Activated naive CD8-positive, alpha-beta T cell treated with anti-CD3 and anti-CD28 coated beads for 36 hours (primary cell): ENCODE results near the gene SPINK13. TPM values are rescaled to one million over a fixed set of nuclear protein-coding genes. Genes with fewer than 3 reads are reported as not detected.
A peak's percentile ranks its signal among the peaks of the same experiment; 100 is the strongest.
"Not testable (repeated sequence)": the region's sequence is repeated elsewhere in the genome, so short reads cannot be mapped to it uniquely, and the experiment has no call there.

Experiments used
- DNase-seq: peaks from one replicate; pipeline ENCODE4 v3.0.0; 2021
- H3K27ac Mint-ChIP-seq: one replicate; pipeline ENCODE4 v1.8.0; 2022; ENCODE audit warnings: mild to moderate bottlenecking, moderate library complexity, mixed read lengths
- H3K27me3 Mint-ChIP-seq: one replicate; pipeline ENCODE4 v1.8.0; 2022; ENCODE audit warnings: mild to moderate bottlenecking, mixed read lengths
- H3K36me3 Mint-ChIP-seq: one replicate; pipeline ENCODE4 v1.8.0; 2021; ENCODE audit warnings: mild to moderate bottlenecking, mixed read lengths
- H3K4me1 Mint-ChIP-seq: one replicate; pipeline ENCODE4 v1.8.0; 2021; ENCODE audit warnings: mixed read lengths
- H3K4me3 Mint-ChIP-seq: one replicate; pipeline ENCODE4 v1.8.0; 2022; ENCODE audit warnings: mild to moderate bottlenecking, moderate library complexity, mixed read lengths
- H3K9me3 Mint-ChIP-seq: one replicate; pipeline ENCODE4 v1.8.0; 2022; ENCODE audit warnings: mixed read lengths
- total RNA-seq, 2 experiments: library from RNA; stranded (reverse); gene quantifications; one replicate each; pipeline ENCODE4 v1.2.3, GENCODE V29; 2021

The SPINK13 gene
- total RNA-seq, 2 experiments from 2014 or later = not detected

DNA sequence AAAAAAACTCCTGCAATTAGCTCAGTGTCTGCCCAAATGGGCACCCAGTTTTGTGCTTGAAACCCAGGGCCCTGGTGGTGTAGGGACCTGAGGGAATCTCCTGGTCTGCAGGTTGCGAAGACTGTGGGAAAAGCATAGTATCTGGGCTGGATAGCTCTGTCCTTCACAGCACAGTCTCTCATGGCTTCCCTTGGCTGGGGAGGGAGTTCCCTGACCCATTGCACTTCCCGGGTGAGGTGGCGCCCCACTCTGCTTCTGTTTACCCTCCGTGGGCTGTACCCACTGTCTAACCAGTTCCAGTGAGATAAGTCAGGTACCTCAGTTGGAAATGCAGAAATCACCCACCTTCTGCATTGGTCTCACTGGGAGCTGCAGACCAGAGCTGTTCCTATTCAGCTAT, 12.7 kb downstream of the SPINK13 start:
- DNase-seq, H3K27ac Mint-ChIP-seq, H3K36me3 Mint-ChIP-seq, H3K4me3 Mint-ChIP-seq, H3K4me1 Mint-ChIP-seq, H3K27me3 Mint-ChIP-seq: not testable (repeated sequence)
- H3K9me3 Mint-ChIP-seq = peaks cover 18% of the 10 kb centered on the region

DNA sequence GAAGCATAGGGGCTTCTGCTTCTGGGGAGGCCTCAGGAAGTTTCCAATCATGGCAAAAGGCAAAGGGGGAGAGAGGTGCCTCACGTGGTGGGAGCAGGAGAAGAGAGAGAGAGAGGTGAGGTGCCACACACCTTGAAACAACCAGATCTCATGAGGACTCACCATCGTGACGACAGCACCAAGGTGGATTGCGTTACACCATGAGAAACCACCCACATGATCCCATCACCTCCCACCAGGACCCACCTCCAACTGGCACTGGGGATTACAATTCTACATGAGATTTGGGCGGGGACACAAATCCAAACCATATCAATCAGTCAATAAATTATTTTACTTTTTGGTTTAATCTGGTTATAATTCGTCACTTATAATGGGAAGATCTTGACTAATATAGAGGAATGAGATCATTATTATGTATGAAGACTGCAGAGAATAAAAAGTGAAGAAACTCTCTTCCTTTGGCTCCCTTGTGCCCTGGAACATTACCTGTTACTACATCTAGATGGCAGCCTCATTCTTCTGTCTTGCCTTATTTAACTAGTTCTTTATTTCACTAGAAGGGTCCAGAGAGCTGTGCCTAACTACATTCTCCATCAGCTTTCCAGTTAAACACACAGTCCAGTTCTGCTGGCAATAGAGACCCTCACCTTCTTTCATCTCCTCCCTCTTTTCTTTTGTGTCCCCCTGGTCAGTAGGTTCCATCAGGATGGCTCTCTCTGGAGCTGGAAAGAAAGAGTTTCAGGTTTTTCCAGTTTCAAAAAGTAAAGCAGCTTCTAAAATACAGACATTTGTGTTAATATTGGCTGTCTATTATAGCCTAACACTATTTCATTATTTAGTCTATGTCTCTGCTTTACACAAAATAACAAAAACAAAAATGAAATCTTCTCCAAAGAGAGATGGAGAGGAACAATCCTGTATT, 21.9 kb downstream of the SPINK13 start:
- no peaks in the 10 kb centered on the region for H3K9me3 Mint-ChIP-seq
- no peak overlapping the region for H3K4me3 Mint-ChIP-seq
- no peak for DNase-seq
- H3K27me3 Mint-ChIP-seq = no peaks in the 10 kb centered on the region
- no peak overlapping the region for H3K27ac Mint-ChIP-seq
- no peaks in the 10 kb centered on the region for H3K4me1 Mint-ChIP-seq
- H3K36me3 Mint-ChIP-seq = no peaks in the 10 kb centered on the region

DNA sequence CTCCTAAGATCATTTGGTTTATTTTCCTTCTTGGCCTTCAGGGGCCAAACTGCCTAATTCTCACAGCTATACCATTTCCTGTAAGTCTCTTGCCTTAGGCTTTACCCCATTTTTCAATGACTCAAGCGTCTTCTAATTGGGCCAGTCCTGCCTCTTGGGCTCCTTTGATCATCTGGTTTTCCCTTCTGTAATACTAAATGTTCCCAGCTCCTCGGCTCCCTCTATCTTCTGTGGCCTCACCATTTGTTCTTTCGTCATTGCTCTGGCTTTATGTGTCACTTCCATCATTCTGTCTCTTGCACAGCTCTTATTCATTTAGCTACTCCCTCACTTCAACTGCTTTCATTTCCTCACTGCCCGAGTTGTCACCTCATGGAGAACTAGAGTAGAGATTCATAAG, 29.1 kb downstream of the SPINK13 start:
- H3K27me3 Mint-ChIP-seq = no peaks in the 10 kb centered on the region
- no peak overlapping the region for H3K27ac Mint-ChIP-seq
- H3K4me1 Mint-ChIP-seq = no peaks in the 10 kb centered on the region

DNA sequence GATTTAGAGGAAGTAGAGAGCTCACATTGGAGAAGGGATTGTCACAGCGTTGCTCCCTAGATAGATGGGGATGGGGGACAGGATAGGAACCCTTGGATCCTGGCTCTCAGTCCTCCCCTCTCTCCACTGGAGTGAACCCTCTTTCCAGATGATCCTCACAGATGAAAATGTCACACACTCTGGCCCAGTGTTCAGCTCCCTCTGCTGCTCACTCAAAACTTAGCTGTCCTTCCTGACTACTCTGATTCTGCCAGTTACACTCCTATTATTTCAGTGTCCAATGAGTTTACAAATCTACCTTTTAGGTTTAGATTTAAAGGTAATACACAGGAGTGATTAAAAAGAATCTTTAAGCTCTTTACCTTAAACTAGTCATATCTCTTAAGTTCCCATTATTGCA, 37.9 kb downstream of the SPINK13 start:
- Mint-ChIP-seq H3K9me3 (peaks cover 8% of the 10 kb centered on the region), H3K4me1 (no peaks in the 10 kb centered on the region), H3K27me3 (no peaks in the 10 kb centered on the region), H3K36me3 (peaks cover 2% of the 10 kb centered on the region), H3K4me3 (no peak overlapping the region), H3K27ac (no peak overlapping the region)
- DNase-seq = no peak

More for the DNA sequence above, 29.1 kb downstream of the SPINK13 start:
- Mint-ChIP-seq H3K36me3 (no peaks in the 10 kb centered on the region), H3K4me3 (no peak overlapping the region), H3K9me3 (no peaks in the 10 kb centered on the region)
- DNase-seq = no peak

DNA sequence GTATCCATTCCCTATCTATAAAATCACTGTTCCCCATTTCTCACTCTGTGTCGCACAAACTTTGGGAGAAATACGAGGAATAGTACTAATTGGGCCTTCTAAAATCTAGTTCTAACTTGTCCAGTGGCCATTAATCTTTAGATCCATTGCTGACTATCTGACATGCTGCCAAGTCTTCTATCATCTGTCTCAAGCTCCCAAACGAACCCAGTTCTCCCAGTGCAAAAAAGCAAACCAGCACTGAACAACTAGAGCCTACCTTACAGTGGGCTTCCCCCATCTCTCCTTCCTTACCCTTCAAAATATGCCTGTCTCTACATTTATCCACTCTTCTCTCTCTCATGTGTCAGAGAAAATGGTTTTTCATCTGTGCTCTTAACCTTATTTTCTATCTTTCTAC, 40.4 kb downstream of the SPINK13 start:
- Mint-ChIP-seq H3K27me3 (no peaks in the 10 kb centered on the region), H3K36me3 (peaks cover 2% of the 10 kb centered on the region), H3K9me3 (peaks cover 8% of the 10 kb centered on the region), H3K27ac (no peak overlapping the region), H3K4me1 (no peaks in the 10 kb centered on the region), H3K4me3 (no peak overlapping the region)
- DNase-seq = no peak

DNA sequence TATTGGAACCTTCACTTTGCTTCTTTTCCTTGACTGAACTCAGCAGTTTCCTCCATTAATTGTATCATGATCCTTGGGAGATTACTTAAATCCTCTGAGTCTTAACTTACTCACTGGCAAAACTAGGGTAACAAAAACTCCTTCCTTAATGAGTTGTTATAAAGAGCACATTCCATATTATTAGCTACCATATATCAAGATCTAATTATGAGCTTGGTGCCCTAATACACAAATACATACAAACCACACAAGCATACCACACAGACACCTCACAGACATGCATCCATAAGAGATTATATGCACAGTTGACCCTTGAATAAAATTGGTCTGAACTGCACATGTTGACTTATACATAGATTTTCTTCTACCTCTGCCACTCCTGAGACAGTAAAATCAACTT, 41.2 kb downstream of the SPINK13 start:
- no peaks in the 10 kb centered on the region for H3K27me3 Mint-ChIP-seq
- H3K27ac Mint-ChIP-seq = no peak overlapping the region
- H3K9me3 Mint-ChIP-seq = peaks cover 8% of the 10 kb centered on the region
- H3K4me3 Mint-ChIP-seq = no peak overlapping the region
- H3K36me3 Mint-ChIP-seq = peaks cover 2% of the 10 kb centered on the region
- DNase-seq = no peak
- H3K4me1 Mint-ChIP-seq = no peaks in the 10 kb centered on the region

DNA sequence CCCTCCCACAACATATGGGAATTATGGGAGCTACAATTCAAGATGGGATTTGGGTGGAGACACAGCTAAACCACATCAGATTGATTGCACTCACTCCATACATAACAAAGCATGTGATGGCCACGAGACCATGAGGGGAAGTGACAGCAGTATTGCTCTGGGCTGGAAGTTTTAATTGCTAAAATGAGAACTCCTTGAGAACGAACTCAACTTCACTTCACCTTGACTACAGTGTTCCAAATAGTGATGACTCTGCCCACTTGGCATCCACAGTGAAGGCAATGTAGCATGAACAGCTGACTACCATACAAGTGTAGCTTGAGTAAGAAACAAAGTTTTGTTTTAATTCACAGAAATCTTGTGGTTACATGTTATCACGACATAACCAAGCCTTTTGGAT, 42.9 kb downstream of the SPINK13 start:
- Mint-ChIP-seq H3K36me3 (peaks cover 2% of the 10 kb centered on the region), H3K9me3 (peaks cover 8% of the 10 kb centered on the region), H3K27ac (no peak overlapping the region), H3K4me1 (no peaks in the 10 kb centered on the region), H3K4me3 (no peak overlapping the region), H3K27me3 (no peaks in the 10 kb centered on the region)
- DNase-seq = no peak

DNA sequence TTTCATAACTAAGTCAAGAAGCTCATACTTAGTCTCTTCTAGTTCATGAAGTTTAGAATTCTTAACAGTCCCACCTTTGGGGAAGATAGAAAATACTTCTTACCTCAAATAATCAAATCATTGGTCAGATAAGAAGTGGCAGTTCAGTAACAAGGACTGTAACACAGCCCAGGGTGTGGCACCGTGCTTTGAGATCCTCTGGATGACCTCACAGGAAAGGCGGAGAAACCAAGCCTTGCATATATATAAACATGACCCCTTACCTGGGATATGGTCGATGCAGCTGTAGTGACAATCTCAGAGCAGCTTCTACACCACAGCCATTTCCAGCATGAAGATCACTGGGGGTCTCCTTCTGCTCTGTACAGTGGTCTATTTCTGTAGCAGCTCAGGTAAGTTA, 43.6 kb downstream of the SPINK13 start, which contains the start of gene SPINK7:
SPINK7 (plus strand) TSS at position 271 of the 400 bp plus-strand sequence; CDS start at position 332, 61 bp downstream.
- no peaks in the 10 kb centered on the region for H3K27me3 Mint-ChIP-seq
- H3K36me3 Mint-ChIP-seq = peaks cover 2% of the 10 kb centered on the region
- no peaks in the 10 kb centered on the region for H3K4me1 Mint-ChIP-seq

DNA sequence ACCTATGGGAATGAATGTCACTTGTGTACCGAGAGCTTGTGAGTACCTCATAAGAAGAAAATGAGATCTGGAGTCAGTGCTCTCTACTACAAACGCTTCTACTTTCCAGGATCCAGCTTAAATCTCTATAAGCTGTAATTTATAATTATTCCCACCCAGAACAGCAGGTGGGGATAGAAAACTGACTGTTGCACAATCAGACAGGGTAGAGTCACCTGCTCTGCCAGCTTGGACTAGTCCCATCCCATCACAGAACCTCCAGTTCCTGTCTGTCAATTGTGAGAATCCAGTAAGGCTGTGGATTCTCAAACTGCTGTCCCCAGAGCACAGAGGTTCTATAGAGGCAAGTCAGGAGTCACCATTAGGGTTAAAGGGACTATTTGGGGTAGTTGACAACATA, 45.6 kb downstream of the SPINK13 start:
- no peak for DNase-seq
- Mint-ChIP-seq H3K27ac (no peak overlapping the region), H3K4me1 (no peaks in the 10 kb centered on the region), H3K9me3 (peaks cover under 1% of the 10 kb centered on the region), H3K36me3 (no peaks in the 10 kb centered on the region), H3K27me3 (no peaks in the 10 kb centered on the region), H3K4me3 (no peak overlapping the region)

More for the DNA sequence above, 43.6 kb downstream of the SPINK13 start, which contains the start of gene SPINK7:
- H3K9me3 Mint-ChIP-seq = peaks cover 8% of the 10 kb centered on the region
- no peak within 1 kb of the TSS for H3K4me3 Mint-ChIP-seq
- DNase-seq = no peak
- no peak within 1 kb of the TSS for H3K27ac Mint-ChIP-seq

DNA sequence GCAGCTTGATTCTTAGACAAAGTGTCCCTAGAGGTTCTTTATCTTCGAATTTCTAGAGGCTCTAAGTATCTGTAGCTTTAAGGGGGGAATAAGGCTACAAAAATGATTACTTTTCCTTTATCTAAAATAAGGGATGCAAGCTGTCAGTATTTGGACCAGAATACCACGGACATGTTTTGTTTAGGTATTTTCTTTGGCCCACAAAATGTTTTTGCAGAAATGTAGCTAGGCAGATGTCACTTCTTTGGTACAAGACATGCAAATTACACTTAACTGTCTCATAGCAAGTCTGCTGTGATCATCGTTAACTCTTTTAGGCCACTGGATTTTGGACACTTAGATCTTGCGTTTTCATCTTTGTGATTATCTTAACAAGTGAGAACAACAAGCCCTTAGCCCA, 46.1 kb downstream of the SPINK13 start:
- Mint-ChIP-seq H3K36me3 (no peaks in the 10 kb centered on the region), H3K4me1 (peaks cover under 1% of the 10 kb centered on the region), H3K9me3 (no peaks in the 10 kb centered on the region), H3K27me3 (no peaks in the 10 kb centered on the region), H3K4me3 (no peak overlapping the region), H3K27ac (no peak overlapping the region)
- DNase-seq = no peak

DNA sequence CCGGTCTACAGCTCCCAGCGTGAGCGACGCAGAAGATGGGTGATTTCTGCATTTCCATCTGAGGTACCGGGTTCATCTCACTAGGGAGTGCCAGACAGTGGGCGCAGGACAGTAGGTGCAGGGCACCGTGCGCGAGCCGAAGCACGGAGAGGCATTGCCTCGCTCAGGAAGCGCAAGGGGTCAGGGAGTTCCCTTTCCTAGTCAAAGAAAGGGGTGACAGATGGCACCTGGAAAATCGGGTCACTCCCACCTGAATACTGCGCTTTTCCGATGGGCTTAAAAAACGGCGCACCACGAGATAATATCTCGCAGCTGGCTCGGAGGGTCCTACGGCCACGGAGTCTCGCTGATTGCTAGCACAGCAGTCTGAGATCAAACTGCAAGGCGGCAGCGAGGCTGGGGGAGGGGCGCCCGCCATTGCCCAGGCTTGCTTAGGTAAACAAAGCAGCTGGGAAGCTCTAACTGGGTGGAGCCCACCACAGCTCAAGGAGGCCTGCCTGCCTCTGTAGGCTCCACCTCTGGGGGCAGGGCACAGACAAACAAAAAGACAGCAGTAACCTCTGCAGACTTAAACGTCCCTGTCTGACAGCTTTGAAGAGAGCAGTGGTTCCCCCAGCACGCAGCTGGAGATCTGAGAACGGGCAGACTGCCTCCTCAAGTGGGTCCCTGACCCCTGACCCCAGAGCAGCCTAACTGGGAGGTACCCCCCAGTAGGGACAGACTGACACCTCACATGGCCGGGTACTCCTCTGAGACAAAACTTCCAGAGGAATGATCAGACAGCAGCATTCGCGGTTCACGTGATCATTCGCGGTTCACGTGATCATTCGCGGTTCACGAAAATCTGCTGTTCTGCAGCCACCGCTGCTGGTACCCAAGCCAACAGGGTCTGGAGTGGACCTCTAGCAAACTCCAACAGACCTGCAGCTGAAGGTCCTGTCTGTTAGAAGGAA, 51.7 kb downstream of the SPINK13 start:
- H3K4me1 Mint-ChIP-seq, H3K27me3 Mint-ChIP-seq, H3K36me3 Mint-ChIP-seq, H3K9me3 Mint-ChIP-seq, H3K27ac Mint-ChIP-seq: not testable (repeated sequence)
- H3K4me3 Mint-ChIP-seq = peak overlapping the region; percentile 80
- peak; percentile 4 for DNase-seq

DNA sequence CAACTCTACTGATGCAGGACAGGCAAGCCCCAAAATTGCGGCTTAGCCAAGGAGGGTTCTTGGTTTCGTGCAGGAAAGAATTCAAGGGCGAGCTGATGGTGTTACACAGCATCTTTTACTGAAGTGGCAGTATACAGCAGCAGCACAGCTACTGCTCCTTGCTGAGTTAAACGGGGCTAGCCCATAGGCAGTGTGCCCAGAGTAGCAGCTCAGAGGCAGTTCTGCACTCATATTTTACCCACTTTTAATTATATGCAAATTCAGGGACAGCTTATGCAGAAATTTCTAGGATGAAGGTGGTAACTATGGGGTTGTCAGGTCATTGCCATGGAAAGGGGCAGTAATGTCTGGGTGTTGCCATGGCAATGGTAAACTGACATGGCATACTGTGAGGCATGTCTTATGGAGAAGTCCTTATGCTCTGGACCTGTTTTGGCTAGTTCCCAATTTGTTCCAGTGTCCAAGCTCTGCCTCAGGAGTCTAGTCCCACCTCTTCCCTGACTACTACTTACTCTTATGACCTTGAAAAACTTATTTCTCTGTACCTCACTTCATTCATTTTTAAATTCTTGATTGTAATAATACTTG, 64.8 kb downstream of the SPINK13 start:
- peaks cover 14% of the 10 kb centered on the region for H3K36me3 Mint-ChIP-seq
- H3K9me3 Mint-ChIP-seq = peaks cover 8% of the 10 kb centered on the region
- no peaks in the 10 kb centered on the region for H3K4me1 Mint-ChIP-seq
- no peak overlapping the region for H3K27ac Mint-ChIP-seq
- no peak overlapping the region for H3K4me3 Mint-ChIP-seq
- no peak for DNase-seq
- H3K27me3 Mint-ChIP-seq = peaks cover 5% of the 10 kb centered on the region

DNA sequence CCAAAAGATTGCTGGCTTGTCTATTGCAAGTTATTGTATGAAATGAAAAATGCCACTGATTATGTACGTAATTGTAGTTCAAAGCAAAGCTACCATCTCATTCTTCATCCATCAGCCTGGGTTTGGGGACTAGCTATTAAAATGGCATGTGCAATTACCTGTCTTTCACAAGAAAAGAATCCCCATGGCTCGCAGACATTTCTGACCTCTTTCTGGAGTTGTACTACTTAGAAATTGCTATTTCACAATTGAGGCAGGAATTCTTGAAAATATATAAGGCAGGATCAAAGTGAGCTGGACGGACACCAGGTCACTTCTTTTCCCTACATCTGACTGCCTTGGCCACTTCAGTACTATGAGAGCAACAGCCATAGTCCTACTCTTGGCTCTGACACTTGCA, 66.7 kb downstream of the SPINK13 start, which contains the start of gene SPINK9:
SPINK9 (plus strand) TSS at position 301 of the 400 bp plus-strand sequence; CDS start at position 356, 55 bp downstream.
- no peak within 1 kb of the TSS for H3K4me3 Mint-ChIP-seq
- H3K36me3 Mint-ChIP-seq = peaks cover 7% of the 10 kb centered on the region
- peaks cover 6% of the 10 kb centered on the region for H3K9me3 Mint-ChIP-seq
- no peaks in the 10 kb centered on the region for H3K4me1 Mint-ChIP-seq
- no peak for DNase-seq
- no peak within 1 kb of the TSS for H3K27ac Mint-ChIP-seq
- H3K27me3 Mint-ChIP-seq = peaks cover 5% of the 10 kb centered on the region
